Ishikawa (cell line): Measurements from ENCODE around the gene DIP2C.

Experiments
- CEBPB ChIP-seq: IDR thresholded peaks from 2 replicates; pipeline ENCODE4 v1.6.1; 2012
- CREB1 ChIP-seq: IDR thresholded peaks from 2 replicates; pipeline ENCODE4 v1.6.1; 2012; ENCODE audit warnings: low read depth
- EGR1 ChIP-seq: IDR thresholded peaks from 2 replicates; pipeline ENCODE4 v1.6.1; 2012
- EP300 ChIP-seq: IDR thresholded peaks from 2 replicates; pipeline ENCODE4 v1.6.1; 2012; ENCODE audit warnings: borderline replicate concordance
- FOXM1 ChIP-seq: IDR thresholded peaks from 2 replicates; pipeline ENCODE4 v1.6.1; 2012; ENCODE audit warnings: low read depth, borderline replicate concordance
- MAX ChIP-seq: IDR thresholded peaks from 2 replicates; pipeline ENCODE4 v1.6.1; 2012
- NFIC ChIP-seq: IDR thresholded peaks from 2 replicates; pipeline ENCODE4 v1.6.1; 2012
- RAD21 ChIP-seq: IDR thresholded peaks from 2 replicates; pipeline ENCODE4 v1.6.1; 2012; ENCODE audit warnings: low read depth
- TAF1 ChIP-seq: IDR thresholded peaks from 2 replicates; pipeline ENCODE4 v1.6.1; 2012; ENCODE audit warnings: low read depth, mild to moderate bottlenecking
- TCF12 ChIP-seq: IDR thresholded peaks from 2 replicates; pipeline ENCODE4 v1.6.1; 2012; ENCODE audit warnings: low read depth
- TEAD4 ChIP-seq: IDR thresholded peaks from 2 replicates; pipeline ENCODE4 v1.6.1; 2012
- YY1 ChIP-seq: IDR thresholded peaks from 2 replicates; pipeline ENCODE4 v1.6.1; 2012; ENCODE audit warnings: low read depth
- ZBTB7A ChIP-seq: IDR thresholded peaks from 2 replicates; pipeline ENCODE4 v1.6.1; 2012; ENCODE audit warnings: low read depth
- TF ChIP-seq, protein P1 (sequence below): IDR thresholded peaks from 2 replicates; pipeline ENCODE4 v1.6.1; 2012; ENCODE audit warnings: low read depth, mild to moderate bottlenecking
- TF ChIP-seq, protein P2 (sequence below): IDR thresholded peaks from 2 replicates; pipeline ENCODE4 v1.6.1; 2012

Gene DIP2C

GRCh38 chr10:325282-325681 is 364.2 kb downstream of the DIP2C start:
- TF ChIP-seq, protein P1, sequence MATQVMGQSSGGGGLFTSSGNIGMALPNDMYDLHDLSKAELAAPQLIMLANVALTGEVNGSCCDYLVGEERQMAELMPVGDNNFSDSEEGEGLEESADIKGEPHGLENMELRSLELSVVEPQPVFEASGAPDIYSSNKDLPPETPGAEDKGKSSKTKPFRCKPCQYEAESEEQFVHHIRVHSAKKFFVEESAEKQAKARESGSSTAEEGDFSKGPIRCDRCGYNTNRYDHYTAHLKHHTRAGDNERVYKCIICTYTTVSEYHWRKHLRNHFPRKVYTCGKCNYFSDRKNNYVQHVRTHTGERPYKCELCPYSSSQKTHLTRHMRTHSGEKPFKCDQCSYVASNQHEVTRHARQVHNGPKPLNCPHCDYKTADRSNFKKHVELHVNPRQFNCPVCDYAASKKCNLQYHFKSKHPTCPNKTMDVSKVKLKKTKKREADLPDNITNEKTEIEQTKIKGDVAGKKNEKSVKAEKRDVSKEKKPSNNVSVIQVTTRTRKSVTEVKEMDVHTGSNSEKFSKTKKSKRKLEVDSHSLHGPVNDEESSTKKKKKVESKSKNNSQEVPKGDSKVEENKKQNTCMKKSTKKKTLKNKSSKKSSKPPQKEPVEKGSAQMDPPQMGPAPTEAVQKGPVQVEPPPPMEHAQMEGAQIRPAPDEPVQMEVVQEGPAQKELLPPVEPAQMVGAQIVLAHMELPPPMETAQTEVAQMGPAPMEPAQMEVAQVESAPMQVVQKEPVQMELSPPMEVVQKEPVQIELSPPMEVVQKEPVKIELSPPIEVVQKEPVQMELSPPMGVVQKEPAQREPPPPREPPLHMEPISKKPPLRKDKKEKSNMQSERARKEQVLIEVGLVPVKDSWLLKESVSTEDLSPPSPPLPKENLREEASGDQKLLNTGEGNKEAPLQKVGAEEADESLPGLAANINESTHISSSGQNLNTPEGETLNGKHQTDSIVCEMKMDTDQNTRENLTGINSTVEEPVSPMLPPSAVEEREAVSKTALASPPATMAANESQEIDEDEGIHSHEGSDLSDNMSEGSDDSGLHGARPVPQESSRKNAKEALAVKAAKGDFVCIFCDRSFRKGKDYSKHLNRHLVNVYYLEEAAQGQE: no peak
- TF ChIP-seq CEBPB (no peak), ZBTB7A (no peak), RAD21 (no peak), EP300 (no peak)

GRCh38 chr10:324593-324992 is 364.9 kb downstream of the DIP2C start:
- no peak for TF ChIP-seq YY1
- TF ChIP-seq FOXM1: no peak

DNA sequence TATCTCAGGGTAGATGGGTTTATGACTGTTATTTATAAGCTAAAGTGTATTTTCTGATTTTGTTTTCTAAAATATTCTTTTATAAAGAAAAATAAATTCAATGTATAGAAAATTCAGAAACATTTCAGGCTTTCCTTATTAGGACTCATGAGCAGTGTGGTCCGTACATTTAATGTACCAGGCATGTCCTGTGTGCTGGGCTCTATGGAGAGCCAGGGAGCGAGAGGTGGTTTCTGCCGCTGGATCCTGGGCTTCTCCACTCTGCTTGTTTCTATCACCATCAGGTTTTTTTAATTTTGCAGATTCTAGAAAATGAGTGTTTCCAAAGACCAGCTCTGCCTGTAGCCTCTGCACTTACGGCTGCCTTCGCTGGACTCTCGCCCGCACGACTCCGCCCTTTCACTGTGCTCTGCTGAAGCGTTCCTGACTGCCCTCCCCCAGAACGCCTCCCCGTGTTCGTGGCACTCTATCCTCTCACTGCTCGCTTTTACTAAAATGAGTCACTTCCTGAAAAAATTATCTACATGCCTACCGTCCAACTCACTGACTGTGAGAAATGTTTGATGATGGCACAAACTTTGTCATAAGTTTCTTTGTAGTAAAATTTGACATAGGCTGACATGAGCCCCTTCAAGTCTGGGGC is 365.7 kb downstream of the DIP2C start:
- TF ChIP-seq TEAD4 (no peak), TCF12 (no peak), EGR1 (no peak), TAF1 (no peak), NFIC (0 out of 2 replicates have a peak, but pooled peaks have one; percentile 13), CEBPB (no peak), EP300 (no peak)
- TF ChIP-seq, protein P1: no peak

GRCh38 chr10:320771-321170 is 368.7 kb downstream of the DIP2C start:
- TF ChIP-seq, protein P2, sequence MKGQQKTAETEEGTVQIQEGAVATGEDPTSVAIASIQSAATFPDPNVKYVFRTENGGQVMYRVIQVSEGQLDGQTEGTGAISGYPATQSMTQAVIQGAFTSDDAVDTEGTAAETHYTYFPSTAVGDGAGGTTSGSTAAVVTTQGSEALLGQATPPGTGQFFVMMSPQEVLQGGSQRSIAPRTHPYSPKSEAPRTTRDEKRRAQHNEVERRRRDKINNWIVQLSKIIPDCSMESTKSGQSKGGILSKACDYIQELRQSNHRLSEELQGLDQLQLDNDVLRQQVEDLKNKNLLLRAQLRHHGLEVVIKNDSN: no peak
- no peak for TF ChIP-seq NFIC
- TF ChIP-seq TAF1: no peak
- no peak for TF ChIP-seq CREB1
- TF ChIP-seq, protein P1: no peak
- no peak for TF ChIP-seq EGR1
- no peak for TF ChIP-seq TCF12
- no peak for TF ChIP-seq MAX
- TF ChIP-seq EP300: no peak

GRCh38 chr10:317926-318325 is 371.5 kb downstream of the DIP2C start:
- TF ChIP-seq TAF1 (no peak), RAD21 (no peak), TEAD4 (no peak), EGR1 (no peak), ZBTB7A (no peak), TCF12 (no peak)

DNA sequence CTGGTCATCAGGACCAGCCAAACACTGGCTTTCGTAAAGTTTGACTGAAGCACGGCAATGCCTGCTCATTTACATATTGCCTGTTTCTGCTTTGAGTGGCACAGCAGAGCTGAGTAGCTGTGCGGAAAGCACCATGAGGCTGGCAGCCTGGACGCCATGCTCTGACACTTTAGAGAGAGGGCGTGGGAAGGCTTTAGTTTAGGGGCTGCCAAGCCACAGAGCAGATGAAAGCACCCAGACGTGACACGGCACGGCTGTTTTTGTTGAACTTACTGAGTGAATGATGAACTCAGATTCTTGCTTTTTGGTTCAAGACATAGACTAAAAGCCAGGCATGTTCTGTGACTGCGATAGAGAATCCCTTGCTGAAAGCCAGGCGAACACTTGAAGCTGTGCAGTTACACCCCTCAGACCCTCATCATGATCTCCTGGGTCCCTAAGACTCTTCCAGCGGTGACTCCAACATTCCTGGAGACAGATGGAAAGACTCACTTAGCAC is 372.1 kb downstream of the DIP2C start:
- TF ChIP-seq, protein P1: no peak
- TF ChIP-seq, protein P2: no peak
- no peak for TF ChIP-seq CEBPB
- TF ChIP-seq EP300: no peak
- no peak for TF ChIP-seq NFIC
- no peak for TF ChIP-seq CREB1
- no peak for TF ChIP-seq RAD21
- no peak for TF ChIP-seq EGR1
- TF ChIP-seq ZBTB7A: no peak
- TF ChIP-seq MAX: no peak
- TF ChIP-seq TEAD4: no peak
- TF ChIP-seq TAF1: no peak
- TF ChIP-seq TCF12: no peak
- no peak for TF ChIP-seq FOXM1
